Stomach (tissue), 4 donors: ENCODE measurements around the gene SLC38A9.

Experiments
- EP300 ChIP-seq: sonication (generic); formaldehyde crosslinking; IDR thresholded peaks from one replicate; pipeline ENCODE4 v1.6.1; 2017; ENCODE audit warnings: antibody characterized with exemption
- POLR2A ChIP-seq, 4 donors: fragments of 450-650 bp; IDR thresholded peaks; one replicate each; pipeline ENCODE4 v1.6.1; 2016; ENCODE audit warnings: antibody characterized with exemption in 4 of 4, control low read depth in 2 of 4, mild to moderate bottlenecking in 1 of 4, moderate library complexity in 1 of 4

DNA sequence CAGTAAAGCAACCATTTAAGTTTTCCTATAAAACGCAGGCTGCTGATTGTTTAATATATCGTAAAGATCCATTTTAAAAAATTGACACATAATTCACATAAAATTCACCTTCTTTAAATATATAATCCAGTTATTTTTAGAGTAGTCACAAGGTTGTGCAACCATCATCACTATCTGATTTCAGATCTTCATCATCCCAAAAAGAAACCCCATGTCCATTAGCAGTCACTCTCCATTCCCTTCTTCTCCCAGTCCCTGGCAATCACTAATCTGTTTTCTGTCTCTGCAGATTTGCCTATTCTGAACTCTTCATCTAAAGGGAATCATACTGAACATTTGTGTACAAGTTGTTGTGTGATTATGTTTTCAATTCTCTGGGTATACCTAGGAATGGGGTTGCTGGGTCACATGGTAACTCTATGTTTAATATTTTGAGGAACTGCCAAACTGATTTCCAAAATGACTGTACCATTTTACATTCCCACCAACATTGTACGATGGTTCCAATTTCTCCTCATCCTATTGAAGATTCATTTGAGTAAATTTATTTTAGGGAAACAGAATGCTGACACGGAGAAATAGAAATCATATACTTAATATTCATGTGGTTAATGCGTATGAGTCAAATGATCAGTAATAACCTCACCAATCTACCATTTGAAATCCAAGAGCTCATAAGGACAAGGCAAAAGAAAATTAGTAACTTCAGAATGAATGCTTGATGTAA is 119.6 kb downstream of the SLC38A9 start:
- TF ChIP-seq POLR2A (IDR thresholded peaks at IDR 0.05) = no peak
- no peak for TF ChIP-seq EP300
